Osteocyte (in vitro differentiated cells): Measurements from ENCODE around the gene SLC6A11. TPM values are rescaled to one million over a fixed set of nuclear protein-coding genes. Genes with fewer than 3 reads are reported as not detected.

ENCODE experiments used
- DNase-seq: peaks from one replicate; pipeline ENCODE4 v3.0.0; 2021; ENCODE audit warnings: mixed read lengths; ENCODE audit not compliant: unreplicated experiment; ENCODE audit errors: extremely low spot score
- H3K27ac Mint-ChIP-seq: one replicate; pipeline ENCODE4 v1.8.0; 2021; ENCODE audit warnings: mild to moderate bottlenecking, mixed read lengths; ENCODE audit not compliant: unreplicated experiment
- H3K27me3 Mint-ChIP-seq: one replicate; pipeline ENCODE4 v1.8.0; 2021; ENCODE audit warnings: mixed read lengths; ENCODE audit not compliant: unreplicated experiment
- H3K36me3 Mint-ChIP-seq: one replicate; pipeline ENCODE4 v1.8.0; 2021; ENCODE audit warnings: mixed read lengths; ENCODE audit not compliant: unreplicated experiment
- H3K4me1 Mint-ChIP-seq: one replicate; pipeline ENCODE4 v1.8.0; 2021; ENCODE audit warnings: mixed read lengths; ENCODE audit not compliant: unreplicated experiment
- H3K4me3 Mint-ChIP-seq: one replicate; pipeline ENCODE4 v1.8.0; 2021; ENCODE audit warnings: mild to moderate bottlenecking, moderate library complexity, mixed read lengths; ENCODE audit not compliant: unreplicated experiment
- H3K9me3 Mint-ChIP-seq: one replicate; pipeline ENCODE4 v1.8.0; 2021; ENCODE audit warnings: mixed read lengths; ENCODE audit not compliant: unreplicated experiment
- total RNA-seq: library from RNA; stranded (reverse); gene quantifications from 2 replicates; pipeline ENCODE4 v1.2.1, GENCODE V29; 2021
- TF ChIP-seq, protein P1 (sequence below): fragments of 200-600 bp; sonication (generic); IDR thresholded peaks from 2 replicates; pipeline ENCODE4 v1.5.0; 2021; ENCODE audit warnings: antibody characterized with exemption, mild to moderate bottlenecking, moderate library complexity

Gene SLC6A11
- total RNA-seq, 1 donor from 2014 or later: not detected

- H3K27ac Mint-ChIP-seq: no peak overlapping the region
These were observed 1.4 kb upstream of the SLC6A11 start for GRCh38 chr3:10814623-10815022.

DNA sequence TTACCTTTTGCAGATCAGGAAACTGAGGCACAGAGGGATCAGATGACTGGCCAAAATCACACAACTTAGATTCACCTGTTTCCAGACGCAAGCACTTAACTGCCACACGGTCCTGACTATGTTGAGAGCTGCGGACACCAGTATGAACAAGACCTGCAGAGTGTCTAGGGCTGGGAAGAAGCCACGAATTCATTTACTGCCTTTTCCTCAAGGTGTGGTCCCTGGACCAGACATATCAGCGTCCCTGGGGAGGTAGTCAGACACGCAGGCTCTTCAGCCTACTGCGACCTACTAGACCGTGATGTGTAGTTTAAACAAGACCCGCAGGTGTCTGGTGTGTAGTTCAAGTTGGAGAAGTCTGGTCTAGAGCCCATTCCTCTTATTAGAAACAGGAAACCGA, 541 bp upstream of the SLC6A11 start:
- Mint-ChIP-seq H3K36me3 (no peaks in the 10 kb centered on the region), H3K27ac (no peak overlapping the region), H3K4me3 (no peak overlapping the region), H3K9me3 (no peaks in the 10 kb centered on the region), H3K4me1 (no peaks in the 10 kb centered on the region), H3K27me3 (peaks cover 48% of the 10 kb centered on the region)
- TF ChIP-seq, protein P1, sequence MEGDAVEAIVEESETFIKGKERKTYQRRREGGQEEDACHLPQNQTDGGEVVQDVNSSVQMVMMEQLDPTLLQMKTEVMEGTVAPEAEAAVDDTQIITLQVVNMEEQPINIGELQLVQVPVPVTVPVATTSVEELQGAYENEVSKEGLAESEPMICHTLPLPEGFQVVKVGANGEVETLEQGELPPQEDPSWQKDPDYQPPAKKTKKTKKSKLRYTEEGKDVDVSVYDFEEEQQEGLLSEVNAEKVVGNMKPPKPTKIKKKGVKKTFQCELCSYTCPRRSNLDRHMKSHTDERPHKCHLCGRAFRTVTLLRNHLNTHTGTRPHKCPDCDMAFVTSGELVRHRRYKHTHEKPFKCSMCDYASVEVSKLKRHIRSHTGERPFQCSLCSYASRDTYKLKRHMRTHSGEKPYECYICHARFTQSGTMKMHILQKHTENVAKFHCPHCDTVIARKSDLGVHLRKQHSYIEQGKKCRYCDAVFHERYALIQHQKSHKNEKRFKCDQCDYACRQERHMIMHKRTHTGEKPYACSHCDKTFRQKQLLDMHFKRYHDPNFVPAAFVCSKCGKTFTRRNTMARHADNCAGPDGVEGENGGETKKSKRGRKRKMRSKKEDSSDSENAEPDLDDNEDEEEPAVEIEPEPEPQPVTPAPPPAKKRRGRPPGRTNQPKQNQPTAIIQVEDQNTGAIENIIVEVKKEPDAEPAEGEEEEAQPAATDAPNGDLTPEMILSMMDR: no peak
- no peak for DNase-seq

More at GRCh38 chr3:10814623-10815022, 1.4 kb upstream of the SLC6A11 start:
- Mint-ChIP-seq H3K4me3 (no peak overlapping the region), H3K9me3 (no peaks in the 10 kb centered on the region), H3K4me1 (no peaks in the 10 kb centered on the region), H3K36me3 (no peaks in the 10 kb centered on the region), H3K27me3 (peaks cover 41% of the 10 kb centered on the region)
- TF ChIP-seq, protein P1: no peak
- no peak for DNase-seq

DNA sequence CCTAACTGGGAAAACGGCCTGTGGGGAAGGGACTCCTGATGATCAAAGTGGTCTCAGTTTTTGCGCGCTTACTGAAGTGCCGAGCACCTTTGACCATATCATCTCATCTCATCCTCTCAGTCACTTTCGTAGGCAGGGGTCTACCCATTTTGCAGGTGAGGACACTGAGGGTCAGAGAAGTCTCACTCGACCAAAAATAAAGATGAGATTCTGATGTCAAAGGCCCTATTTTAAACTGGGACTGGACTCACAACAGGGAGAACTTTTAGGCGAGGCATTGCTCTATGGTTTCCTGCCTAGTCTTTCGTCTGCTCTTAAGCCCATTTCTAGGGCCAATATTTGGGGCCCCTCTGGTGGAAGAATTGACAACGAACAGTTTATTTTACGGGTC, 830 bp downstream of the SLC6A11 start:
- TF ChIP-seq, protein P1: no peak
- no peak for DNase-seq
- H3K4me3 Mint-ChIP-seq: no peak overlapping the region
- no peaks in the 10 kb centered on the region for H3K36me3 Mint-ChIP-seq
- peaks cover 57% of the 10 kb centered on the region for H3K27me3 Mint-ChIP-seq
- H3K9me3 Mint-ChIP-seq: no peaks in the 10 kb centered on the region
- no peak overlapping the region for H3K27ac Mint-ChIP-seq
- H3K4me1 Mint-ChIP-seq: no peaks in the 10 kb centered on the region

- TF ChIP-seq, protein P1: no peak
- peaks cover 58% of the 10 kb centered on the region for H3K27me3 Mint-ChIP-seq
- no peak overlapping the region for H3K4me3 Mint-ChIP-seq
- H3K4me1 Mint-ChIP-seq: no peaks in the 10 kb centered on the region
- H3K9me3 Mint-ChIP-seq: no peaks in the 10 kb centered on the region
- no peaks in the 10 kb centered on the region for H3K36me3 Mint-ChIP-seq
- DNase-seq: peak; percentile 67
- no peak overlapping the region for H3K27ac Mint-ChIP-seq
These were observed 1.5 kb downstream of the SLC6A11 start for GRCh38 chr3:10817506-10817905.

GRCh38 chr3:10822055-10822454, 6.0 kb downstream of the SLC6A11 start:
- no peaks in the 10 kb centered on the region for H3K36me3 Mint-ChIP-seq
- H3K9me3 Mint-ChIP-seq: no peaks in the 10 kb centered on the region
- no peak overlapping the region for H3K4me3 Mint-ChIP-seq
- TF ChIP-seq, protein P1: no peak
- peaks cover 47% of the 10 kb centered on the region for H3K27me3 Mint-ChIP-seq
- H3K27ac Mint-ChIP-seq: no peak overlapping the region
- no peak for DNase-seq
- no peaks in the 10 kb centered on the region for H3K4me1 Mint-ChIP-seq
